HT1080 (cell line): ENCODE data around the gene FBLN1. TPM values are rescaled to one million over a fixed set of nuclear protein-coding genes. Genes with fewer than 3 reads are reported as not detected.
"Not testable (repeated sequence)": the region's sequence is repeated elsewhere in the genome, so short reads cannot be mapped to it uniquely, and the experiment has no call there.

Source experiments
- DNase-seq: peaks from one replicate; pipeline ENCODE4 v3.0.0-alpha.2; 2015; ENCODE audit warnings: low read depth
- total RNA-seq: library from RNA; depleted of rRNA; stranded (reverse); fragments of >200 nt; shearing (Covaris generic); gene quantifications from 2 replicates; pipeline ENCODE4 v1.2.3, GENCODE V29; 2014

FBLN1 gene
- total RNA-seq, 1 experiment from 2014 or later: 2.3 TPM

DNA sequence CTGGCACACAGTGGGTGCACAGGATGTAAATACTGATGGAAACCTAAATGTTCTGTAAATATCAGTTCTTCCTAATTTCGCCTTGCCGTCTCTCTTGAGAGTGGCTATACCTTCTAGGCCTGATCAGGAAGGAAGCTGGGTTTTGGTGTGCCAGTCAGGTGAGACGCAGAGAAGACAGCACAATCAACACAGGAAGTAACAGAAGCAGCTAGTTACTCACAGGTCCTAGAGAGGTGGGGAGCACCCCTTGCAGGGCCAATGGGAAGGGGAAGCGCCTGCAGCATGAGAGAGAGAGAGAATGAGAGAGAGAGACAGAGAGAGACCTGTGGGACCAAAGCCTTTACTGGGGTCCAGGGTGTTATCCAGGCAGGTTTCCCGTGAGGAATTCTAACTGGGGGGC, 80.8 kb downstream of the FBLN1 start:
- no peak for DNase-seq

DNA sequence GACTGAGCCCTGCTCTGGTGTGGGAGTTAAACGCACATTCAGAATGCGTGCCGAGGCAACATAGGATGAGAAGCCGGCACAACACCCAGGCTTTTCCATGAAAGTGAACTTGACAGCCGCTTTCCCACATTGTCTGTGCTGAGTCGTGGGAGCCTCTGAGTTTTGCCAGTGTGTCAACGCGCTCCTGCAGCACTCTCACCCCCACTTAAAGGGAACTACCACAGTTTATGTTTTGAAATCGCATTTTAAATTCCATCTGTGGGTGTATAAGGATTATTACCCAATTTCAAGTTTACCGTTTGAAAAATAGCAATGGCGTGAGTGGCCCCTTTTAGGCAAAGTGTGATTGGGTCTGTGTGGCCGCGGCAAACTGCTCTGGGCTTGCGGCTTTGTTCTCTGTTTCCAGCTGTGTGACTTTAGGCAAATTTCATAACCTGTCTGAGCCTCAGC, 81.5 kb downstream of the FBLN1 start:
- DNase-seq: no peak

DNA sequence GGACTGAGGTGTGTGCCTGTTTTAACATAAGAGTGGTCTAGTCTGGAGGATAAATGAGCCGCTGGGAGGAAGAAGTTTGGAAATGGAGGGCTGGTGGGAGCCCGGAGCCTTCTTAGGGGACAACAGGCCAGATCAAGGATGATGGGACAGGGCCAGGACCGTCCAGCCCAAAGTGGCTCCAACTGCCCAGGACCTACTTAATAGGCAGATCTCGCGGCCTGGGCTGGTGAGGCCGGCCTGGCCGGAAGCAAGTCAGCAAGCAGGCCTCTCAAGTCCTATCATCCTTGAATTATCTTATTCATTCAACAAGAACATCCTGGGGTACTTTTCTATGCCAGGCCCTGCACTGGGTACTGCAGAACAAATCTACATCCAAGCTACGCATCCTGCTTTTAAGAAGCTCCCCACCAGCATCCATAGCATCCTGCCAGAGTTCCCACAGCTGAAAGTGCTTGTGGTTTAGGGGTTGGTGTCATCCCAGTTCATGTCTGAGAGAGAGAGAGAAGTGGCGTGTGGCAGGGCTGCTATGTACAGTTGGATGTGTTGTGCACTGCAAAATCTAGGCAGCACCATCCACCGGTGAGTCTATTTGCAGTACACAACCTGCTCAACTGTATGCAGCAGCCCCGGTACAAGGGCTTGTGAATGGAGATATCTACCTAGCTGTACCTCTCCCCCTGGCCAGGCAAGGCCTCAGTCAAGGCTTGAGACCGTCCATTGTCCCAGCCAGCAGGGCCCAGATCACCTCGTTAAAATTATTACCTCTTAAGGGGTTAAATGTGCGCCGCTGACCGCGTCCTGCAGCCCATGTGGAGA, 82.1 kb downstream of the FBLN1 start:
- DNase-seq: no peak

DNA sequence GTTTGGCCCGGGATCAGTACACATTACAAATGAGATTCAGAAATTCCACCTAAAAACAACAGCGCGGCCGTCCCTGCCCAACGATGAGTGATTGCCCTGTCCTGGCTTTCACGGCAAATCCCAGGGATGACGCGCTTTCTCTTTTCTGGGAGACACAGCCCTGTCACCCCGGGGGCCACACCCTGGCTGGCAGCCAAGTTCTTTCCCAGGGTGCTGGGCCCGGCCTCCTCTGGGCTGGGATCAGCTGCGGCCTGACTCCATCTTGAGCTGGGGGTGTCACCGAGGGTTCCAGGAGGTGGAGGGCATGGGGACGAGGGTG, 82.7 kb downstream of the FBLN1 start:
- DNase-seq: no peak

DNA sequence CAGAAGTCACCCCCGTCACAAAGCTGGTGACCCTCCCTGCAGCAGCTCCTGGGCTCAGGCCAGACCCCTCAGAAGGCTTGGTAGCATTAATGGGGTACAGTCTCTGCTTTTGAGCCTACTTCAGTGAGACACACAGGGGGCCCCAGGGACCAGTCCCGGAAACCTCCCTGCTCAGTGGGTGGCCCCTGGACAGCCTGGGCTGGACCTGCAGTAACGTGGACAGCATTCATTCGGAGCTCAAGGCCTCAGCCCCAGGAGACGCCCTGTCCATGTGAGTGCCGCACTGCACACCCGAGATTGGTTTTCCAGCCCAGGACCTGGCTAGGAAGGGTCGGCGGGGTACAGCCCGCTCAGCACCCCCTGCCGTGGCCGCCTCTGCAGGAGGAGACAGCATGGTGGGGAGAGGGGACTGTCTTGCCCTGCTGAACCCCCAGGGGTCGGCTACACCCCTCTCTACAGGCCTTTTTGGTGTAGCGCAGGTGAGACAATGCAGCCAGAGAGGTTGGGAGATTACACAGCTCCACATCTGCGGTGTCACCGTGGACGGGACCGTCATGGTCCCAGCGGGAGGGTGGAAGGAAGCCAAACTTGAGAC, 83.4 kb downstream of the FBLN1 start:
- DNase-seq: no peak

DNA sequence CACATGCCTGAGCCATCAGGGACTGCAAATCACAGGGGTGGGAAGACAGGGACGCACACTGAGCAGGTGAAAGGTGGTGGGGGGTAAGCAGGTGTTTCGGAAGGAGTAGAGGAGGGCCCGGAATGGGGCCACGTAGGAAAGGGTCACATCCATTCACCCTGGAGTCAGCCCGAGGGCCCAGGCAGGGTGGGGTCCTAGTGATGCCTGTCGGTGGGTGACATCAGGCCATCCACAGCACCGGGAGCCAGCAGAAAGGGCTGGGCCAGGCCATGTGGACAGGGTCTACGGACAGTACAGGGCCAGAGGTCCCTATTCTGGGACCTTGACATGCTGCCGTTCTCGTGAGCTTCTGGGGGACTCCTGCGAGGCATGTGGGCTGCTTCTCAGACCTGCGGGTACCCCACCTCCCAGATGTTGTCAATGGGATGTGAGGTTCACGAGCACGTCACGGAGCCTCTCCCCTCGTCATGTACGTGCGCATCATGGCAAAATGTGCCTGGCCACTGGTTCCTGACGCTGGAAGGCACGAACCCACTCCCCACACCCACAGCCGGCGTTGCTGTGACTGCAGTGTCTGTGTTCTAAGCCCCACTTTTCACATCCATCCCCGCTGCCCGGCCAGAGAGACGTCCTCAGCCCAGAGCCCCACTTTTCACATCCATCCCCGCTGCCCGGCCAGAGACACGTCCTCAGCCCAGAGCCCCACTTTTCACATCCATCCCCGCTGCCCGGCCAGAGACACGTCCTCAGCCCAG, 84.1 kb downstream of the FBLN1 start:
- no peak for DNase-seq

DNA sequence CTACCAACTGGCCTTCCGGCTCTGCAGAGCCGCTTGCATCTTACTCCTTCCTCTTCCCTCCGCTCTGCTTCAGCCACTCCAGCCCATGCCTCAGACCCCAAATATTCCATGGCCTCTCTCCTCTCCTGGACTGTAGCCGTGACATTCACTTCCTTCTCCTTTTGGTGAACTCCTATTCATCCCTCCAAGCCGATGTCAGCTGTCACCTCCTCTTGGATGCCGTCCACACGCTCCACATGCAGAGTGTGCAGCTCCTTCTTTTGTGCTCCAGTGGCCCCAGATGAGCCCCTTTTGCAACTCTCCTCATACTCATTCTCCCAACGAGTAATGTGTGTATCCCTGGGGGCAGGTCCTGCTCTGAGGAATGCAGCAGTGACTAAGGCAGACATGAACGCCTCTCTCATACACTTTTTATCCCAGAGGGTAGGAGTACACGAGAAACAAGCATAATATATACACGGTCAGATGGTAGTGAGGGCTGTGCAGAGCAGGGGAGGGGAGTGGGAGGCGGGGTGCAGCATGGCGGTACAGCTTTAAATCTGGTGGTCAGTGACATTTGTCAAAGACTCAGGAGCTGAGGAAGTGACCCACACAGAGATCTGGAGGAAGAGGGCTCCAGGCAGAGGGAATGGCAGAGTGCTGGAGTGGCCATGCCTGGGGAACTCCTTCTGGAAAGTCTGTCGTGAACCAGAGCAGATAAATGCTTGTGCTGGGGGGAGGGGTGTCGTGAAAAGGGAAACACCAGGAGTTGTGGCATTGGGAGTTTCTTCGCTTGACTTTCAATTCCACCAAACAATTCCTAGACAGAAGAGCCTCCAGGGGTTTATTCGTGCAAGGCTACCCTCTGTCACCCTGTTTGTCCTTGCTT, 85.2 kb downstream of the FBLN1 start:
- peak; percentile 36 for DNase-seq

DNA sequence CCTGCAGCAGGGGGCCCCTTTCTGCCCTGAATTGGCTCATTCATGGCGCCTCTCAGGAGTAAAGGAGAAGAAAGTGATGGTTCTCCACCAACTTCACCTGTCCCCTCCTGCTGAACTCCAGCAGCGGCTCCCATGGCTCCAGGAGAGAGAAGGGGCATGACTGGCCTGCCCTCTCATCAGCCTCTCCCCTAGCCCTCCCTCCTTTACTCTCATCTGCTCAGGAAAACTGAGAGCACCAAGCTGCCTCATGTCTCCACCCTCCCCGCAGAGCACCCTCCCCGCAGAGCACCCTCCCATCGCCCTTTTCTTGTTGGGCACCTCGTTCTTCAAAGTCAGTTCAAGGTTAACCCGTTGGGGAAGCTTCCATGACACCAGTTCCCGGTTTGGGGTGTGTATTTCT, 86.9 kb downstream of the FBLN1 start:
- no peak for DNase-seq

DNA sequence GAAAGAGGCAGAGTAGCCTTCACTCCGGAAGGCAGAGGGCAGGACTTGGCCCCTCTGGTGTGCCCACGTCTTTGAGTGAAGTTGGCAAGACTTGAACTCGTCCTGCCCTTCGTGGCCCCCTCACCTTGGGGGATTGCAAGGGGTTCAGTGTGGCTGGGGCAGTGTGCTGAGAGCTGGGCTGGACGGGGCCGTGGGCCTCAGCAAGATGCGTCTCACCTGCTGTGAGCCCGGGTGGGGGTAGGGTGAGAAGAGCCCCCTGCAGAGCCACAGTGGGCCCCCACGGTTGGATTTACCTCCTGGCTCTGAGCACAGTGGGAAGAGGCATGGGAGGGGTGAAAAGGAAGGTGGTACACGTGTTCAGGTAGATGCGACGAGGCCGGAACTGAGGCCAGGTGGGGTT, 87.6 kb downstream of the FBLN1 start:
- DNase-seq: no peak

DNA sequence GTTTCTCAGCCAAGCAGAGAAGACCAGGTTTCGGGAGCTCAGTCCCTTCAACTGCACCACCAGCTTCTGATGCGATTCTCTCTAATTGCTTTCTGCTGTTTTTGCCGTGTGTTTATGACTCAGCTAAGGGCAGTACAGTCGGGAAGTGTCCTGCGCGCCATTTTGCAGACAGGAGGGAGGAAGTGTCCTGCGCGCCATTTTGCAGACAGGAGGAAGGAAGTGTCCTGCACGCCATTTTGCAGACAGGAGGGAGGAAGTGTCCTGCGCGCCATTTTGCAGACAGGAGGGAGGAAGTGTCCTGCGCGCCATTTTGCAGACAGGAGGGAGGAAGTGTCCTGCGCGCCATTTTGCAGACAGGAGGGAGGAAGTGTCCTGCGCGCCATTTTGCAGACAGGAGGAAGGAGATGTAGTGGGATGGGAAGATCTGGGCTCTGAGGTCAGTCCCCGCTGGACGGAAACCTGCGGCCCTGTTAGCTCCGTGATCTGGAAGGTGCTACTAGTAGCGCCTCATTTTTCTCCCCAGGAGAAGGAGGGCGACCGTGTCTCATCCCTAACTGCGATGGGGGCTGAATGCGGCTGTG, 89.0 kb downstream of the FBLN1 start:
- DNase-seq: not testable (repeated sequence)

DNA sequence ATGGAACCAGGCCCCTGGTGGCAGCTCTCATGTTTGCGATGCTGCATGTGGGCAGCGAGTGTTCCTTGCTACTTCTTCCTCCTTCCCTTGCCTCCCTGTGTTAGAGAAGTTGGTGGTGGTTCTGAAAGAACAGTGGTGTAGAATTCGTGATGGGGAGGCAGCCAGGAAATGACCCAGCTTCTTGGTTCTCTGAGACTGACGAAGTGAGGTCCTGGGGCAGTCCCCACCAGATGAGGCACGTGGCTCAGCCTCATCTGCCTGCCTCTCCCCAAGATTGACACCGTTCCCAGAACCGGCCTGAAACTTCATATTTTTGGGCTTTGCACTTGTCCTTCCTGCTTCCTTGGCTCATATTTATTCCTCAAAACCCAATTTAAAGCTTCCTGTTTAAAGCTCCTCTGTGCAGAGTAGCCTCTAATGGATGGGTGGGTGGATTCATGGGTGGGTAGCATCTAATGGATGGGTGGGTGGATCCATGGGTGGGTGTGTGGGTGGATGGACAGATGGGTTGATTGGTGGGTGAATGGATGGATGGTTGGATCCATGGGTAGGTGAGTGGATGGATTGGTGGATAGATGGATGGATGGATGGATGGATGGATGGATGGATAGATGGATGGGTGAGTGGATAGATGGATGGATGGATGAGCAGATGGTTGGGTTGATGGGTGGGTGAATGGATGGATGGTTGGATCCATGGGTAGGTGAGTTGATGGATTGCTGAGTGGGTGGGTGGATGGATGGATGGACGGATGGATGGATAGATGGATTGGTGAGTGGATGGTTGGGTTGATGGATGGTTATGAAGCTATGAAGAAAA, 91.6 kb downstream of the FBLN1 start:
- no peak for DNase-seq

DNA sequence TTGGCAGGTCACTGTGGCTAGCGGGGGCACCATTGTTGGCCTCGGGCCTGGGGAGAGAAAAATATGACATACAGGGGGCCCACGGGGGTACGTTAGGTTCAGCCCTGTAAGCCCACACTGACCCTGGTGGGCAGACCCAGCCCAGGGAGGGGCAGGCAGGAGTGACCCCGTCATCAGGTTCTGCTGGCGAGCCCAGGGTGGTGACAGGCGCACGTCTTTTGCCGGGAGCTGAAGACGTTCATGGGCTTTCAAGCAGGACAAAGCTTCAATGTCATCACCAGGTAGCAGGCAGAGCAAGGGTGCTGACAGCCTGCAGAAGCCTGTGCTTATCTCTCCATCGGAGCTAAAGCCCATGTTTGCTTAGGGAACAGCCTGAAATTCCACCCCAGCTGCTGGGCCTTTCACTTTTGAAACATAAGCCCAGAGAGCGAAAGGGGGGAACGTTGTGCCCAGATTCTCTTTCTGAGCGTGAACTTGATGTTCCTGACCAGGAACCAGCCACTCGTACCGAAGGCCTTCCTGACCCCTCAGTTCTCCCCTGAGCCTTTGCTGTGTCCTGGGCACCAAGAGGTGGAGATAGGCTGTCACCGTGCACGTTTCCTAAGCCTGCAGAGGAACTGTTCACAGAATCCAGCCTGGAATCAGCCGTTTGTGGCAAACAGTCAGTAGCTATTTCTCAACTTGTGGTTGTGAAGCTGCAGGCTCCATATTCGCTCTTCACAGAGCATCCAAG, 94.9 kb downstream of the FBLN1 start:
- DNase-seq: no peak

DNA sequence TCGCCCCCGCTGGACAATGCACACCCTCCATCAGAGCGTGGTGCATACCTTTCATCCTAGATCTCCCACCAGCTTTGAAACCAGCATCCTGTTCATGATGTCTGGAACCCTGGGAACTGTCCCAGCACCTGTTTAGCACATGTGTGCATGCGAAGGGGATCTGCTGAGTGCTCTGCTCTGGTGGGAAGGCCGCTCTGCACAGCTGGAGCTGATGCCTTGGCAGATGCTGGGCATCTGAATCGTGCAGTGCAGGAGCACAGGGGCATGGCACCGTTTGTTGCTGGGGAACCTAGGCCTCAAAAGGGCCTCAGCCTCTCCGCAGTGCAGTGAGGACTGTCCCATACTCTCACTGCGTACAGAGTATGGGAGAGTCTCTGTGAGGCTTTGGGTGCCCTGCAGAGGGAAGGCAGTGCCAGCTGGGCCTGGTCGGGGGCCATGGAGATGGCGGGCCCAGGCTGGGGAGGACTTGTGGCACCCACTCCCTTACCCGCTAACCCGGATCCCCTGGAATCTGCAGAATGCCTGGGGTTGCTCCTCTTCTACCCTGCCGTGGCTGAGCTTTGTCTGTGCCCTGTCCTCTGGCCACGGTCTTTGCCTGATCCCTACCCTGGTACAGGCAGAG, 96.0 kb downstream of the FBLN1 start:
- no peak for DNase-seq

DNA sequence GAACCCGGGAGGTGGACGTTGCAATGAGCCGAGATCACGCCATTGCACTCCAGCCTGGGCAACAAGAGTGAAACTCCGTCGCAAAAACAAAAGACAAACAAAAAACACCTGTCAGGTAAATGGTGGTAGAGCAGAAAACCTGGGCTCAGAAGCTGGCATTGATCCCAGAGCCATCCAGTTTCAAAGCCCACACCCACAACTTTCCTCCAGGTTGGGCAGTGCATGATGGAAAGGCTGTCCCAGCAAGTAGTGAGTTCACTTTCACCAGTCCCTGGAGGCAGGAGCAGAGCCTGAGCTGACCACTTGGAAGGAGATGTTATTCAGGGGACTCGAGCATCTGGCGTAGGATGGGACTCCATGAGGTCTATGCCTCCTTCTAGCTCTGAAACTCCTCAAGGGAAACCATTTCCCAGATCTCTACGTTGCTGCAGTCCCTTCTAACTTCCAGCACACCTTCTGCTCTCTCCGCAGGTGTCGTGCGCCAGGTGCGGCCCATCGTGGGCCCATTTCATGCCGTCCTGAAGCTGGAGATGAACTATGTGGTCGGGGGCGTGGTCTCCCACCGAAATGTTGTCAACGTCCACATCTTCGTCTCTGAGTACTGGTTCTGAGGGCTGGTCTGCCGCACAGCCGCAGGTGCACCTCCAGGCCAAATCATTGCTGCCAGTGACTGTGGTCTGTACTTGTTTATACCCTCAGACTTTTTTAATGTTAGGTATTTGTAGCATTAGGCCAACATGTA, 97.3 kb downstream of the FBLN1 start:
- DNase-seq: no peak

DNA sequence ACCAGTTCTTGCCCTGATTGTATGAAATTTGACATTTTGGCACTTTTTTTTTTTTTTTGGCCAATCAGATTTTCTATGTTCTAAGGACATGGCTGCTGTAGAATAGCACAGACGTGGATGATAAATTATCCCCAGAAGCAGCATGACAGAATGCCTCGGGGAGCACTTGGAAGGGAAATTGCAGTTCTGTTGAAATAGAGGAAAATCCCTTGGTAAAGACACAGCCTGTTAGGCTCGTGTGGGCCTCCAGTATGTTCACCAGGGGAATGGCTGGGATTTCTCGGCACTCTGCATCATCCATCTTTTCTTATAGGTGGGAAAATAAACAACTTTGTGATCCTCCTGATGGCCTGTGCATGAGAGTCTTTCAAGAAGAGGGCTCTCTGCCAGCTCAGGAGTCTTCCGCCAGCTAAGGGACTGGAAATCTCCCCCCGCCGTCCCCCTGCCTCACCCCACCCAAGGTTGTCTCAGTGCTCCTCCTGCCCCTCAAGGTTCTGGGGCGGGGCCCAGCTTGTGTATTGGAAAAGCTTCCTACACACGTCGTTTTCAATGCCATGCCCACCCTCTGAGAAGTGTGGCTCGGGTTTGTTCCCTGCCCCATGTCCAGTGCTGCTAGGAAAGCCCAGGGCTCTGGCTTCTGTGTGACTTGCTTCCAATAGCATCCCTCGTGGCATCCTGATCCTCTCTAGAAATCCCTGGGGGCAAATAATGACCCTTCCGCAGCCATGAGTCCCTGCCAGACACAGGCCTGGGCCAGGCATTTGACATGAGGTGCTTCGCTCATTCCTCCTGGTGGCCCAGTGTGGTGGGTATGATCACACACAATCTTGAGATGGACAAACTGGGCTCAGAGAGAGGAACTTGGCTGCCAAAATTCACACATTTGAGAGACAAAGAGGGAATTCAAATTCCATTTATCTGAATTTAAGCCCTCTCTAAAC, 98.4 kb downstream of the FBLN1 start:
- no peak for DNase-seq

DNA sequence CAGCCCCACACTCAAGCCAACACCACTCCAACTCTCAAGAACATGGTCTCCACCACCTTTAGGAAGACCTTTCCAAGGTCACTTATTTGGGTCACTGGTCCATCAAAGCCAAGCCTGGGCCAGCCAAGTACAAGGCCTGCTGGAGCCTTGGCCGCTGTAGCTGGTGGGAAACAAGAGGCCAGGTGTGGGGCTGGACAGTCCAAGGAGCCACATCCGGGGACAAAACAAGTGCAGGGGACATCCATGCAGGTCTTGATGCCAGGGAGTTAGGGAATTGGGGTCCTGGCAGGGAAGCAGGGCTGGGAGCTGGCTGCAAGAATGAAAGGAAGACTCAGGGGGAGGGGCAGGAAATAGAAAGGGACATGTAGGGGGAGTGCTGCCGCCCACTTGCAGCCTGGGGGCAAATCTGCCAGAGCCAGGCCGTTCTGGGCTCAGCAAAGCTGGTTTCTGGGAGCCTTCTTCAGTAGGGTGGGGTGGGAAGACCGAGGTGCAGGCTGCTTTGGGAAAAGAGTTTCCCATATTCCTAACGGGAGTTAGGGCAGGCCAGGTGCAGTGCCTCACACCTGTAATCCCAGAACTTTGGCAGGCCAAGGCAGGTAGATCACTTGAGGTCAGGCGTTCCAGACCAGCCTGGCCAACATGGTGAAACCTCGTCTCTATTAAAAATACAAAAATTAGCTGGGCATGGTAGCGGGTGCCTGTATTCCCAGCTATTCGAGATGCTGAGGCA, 99.5 kb downstream of the FBLN1 start:
- no peak for DNase-seq
